A549 (cell line): ENCODE data around the gene PTPRG. TPM values are rescaled to one million over a fixed set of nuclear protein-coding genes. Genes with fewer than 3 reads are reported as not detected.

ENCODE experiments used
- ATAC-seq, 2 experiments: fragments of 200-7000 bp in 1 of 2; fragments of >200 bp in 1 of 2; cut with Nextera tagmentation in 1 of 2; cut with Tn5 transposase in 1 of 2; 3 replicates each; pipeline versions ENCODE4 v1.8.0 to v1.9.1; 2018 to 2020; ENCODE audit warnings: mild to moderate bottlenecking in 1 of 2, moderate library complexity in 1 of 2
- CTCF ChIA-PET: fragments of 300-600 bp; sonication (Branson Sonifier 250); formaldehyde crosslinking; extraction: SDS; loops from one replicate; lab custom pipeline; 2021; ENCODE audit warnings: antibody characterized with exemption, inconsistent platforms; lab: Yijun Ruan, JAX
- POLR2A ChIA-PET: fragments of 350-600 bp; formaldehyde crosslinking; extraction: SDS; loops from one replicate; lab custom pipeline; 2021; ENCODE audit warnings: antibody characterized with exemption, inconsistent platforms; lab: Yijun Ruan, JAX
- DNase-seq, 2 experiments: peaks; one replicate each; pipeline versions ENCODE4 v3.0.0 to v3.0.0-alpha.2; 2011 to 2016; ENCODE audit warnings: low read depth in 1 of 2, low spot score in 1 of 2
- FAIRE-seq: peaks from 2 replicates; lab custom pipeline; 2011; peaks lifted over from hg19 to GRCh38; lab: Jason Lieb, UNC
- H3K27ac ChIP-seq, 2 experiments: fragments of >200 bp; sonication (Bioruptor Twin); formaldehyde crosslinking; 3 replicates each; pipeline ENCODE4 v1.5.1; 2016 to 2017
- H3K4me1 ChIP-seq: fragments of >200 bp; sonication (Bioruptor Twin); formaldehyde crosslinking; 3 replicates; pipeline ENCODE4 v1.6.1; 2016
- H3K4me2 ChIP-seq: fragments of >200 bp; sonication (Bioruptor Twin); formaldehyde crosslinking; 3 replicates; pipeline ENCODE4 v1.6.1; 2016
- H3K4me3 ChIP-seq: fragments of >200 bp; sonication (Bioruptor Twin); formaldehyde crosslinking; 3 replicates; pipeline ENCODE4 v1.5.1; 2016
- H3K9me3 ChIP-seq: fragments of >200 bp; sonication (Bioruptor Twin); formaldehyde crosslinking; 3 replicates; pipeline ENCODE4 v1.6.1; 2016
- EHMT2 ChIP-seq: fragments of 200-600 bp; sonication (generic); IDR thresholded peaks from 2 replicates; pipeline ENCODE4 v1.6.1; 2016; ENCODE audit warnings: antibody characterized with exemption, low read depth, mild to moderate bottlenecking, moderate library complexity
- FOXS1 ChIP-seq: fragments of 250-450 bp; sonication (Bioruptor Pico); IDR thresholded peaks from 2 replicates; pipeline ENCODE4 v1.5.0; 2020; ENCODE audit warnings: mild to moderate bottlenecking, moderate library complexity
- HOXB5 ChIP-seq: fragments of 250-450 bp; sonication (Bioruptor Pico); IDR thresholded peaks from 2 replicates; pipeline ENCODE4 v1.5.0; 2020; ENCODE audit warnings: mild to moderate bottlenecking, moderate library complexity
- JUNB ChIP-seq: fragments of >200 bp; sonication (Bioruptor Twin); formaldehyde crosslinking; IDR thresholded peaks from 2 replicates; pipeline ENCODE4 v1.6.1; 2016
- KDM1A ChIP-seq: fragments of 200-600 bp; sonication (generic); IDR thresholded peaks from 2 replicates; pipeline ENCODE4 v1.6.1; 2016; ENCODE audit warnings: low read depth, mild to moderate bottlenecking
- NFE2L2 ChIP-seq: fragments of 150-350 bp; conservative IDR thresholded peaks from 2 replicates; pipeline ENCODE4 v1.6.1; 2014; ENCODE audit warnings: low read length
- NPAS2 ChIP-seq: fragments of 250-450 bp; sonication (Bioruptor Pico); IDR thresholded peaks from 2 replicates; pipeline ENCODE4 v1.8.0; 2022; ENCODE audit warnings: mild to moderate bottlenecking, moderate library complexity, borderline replicate concordance
- NR3C1 ChIP-seq: fragments of >200 bp; sonication (Bioruptor Twin); formaldehyde crosslinking; IDR thresholded peaks from 3 replicates; pipeline ENCODE4 v1.6.1; 2017
- POLR2A ChIP-seq: IDR thresholded peaks from 2 replicates; pipeline ENCODE4 v1.6.1; 2012; ENCODE audit warnings: mild to moderate bottlenecking, low read length
- RFX5 ChIP-seq: fragments of 450-650 bp; IDR thresholded peaks from 2 replicates; pipeline ENCODE4 v1.7.1; 2014; ENCODE audit warnings: antibody characterized with exemption, mild to moderate bottlenecking, moderate library complexity
- TFCP2L1 ChIP-seq: fragments of 250-450 bp; sonication (Bioruptor Pico); IDR thresholded peaks from 2 replicates; pipeline ENCODE4 v1.5.0; 2021; ENCODE audit warnings: mild to moderate bottlenecking
- ZFP36 ChIP-seq: fragments of 450-650 bp; IDR thresholded peaks from 2 replicates; pipeline ENCODE4 v1.6.1; 2014; ENCODE audit warnings: borderline replicate concordance; ENCODE audit not compliant: partially characterized antibody
- ZSCAN20 ChIP-seq: fragments of 250-450 bp; sonication (Bioruptor Pico); IDR thresholded peaks from 2 replicates; pipeline ENCODE4 v1.8.0; 2022; ENCODE audit warnings: mild to moderate bottlenecking, moderate library complexity
- WGBS: methylation state at CpG from one replicate; pipeline ENCODE4 v1.1.6; 2017; ENCODE audit errors: missing lambda C conversion rate; 5-methylcytosine and 5-hydroxymethylcytosine counted together
- polyA plus RNA-seq, 4 experiments: library from polyadenylated mRNA; depleted of rRNA in 3 of 4; stranded (reverse); fragments of >200 nt; fragmentation: RNase III in 1 of 4; extraction: RNeasy Plus Mini Kit Qiagen cat#74134 plus additional on column Dnase treatment in 1 of 4; gene quantifications; 2 replicates in 3 of 4; 3 replicates in 1 of 4; pipeline ENCODE4 v1.2.3, GENCODE V29; 2011 to 2017
- TF ChIP-seq, protein P1 (sequence below): fragments of 250-450 bp; sonication (Bioruptor Pico); IDR thresholded peaks from 2 replicates; pipeline ENCODE4 v1.5.0; 2020; ENCODE audit warnings: low read depth, mild to moderate bottlenecking, moderate library complexity
- TF ChIP-seq, protein P2 (sequence below): fragments of >200 bp; sonication (Bioruptor Twin); formaldehyde crosslinking; IDR thresholded peaks from 3 replicates; pipeline ENCODE4 v1.6.1; 2016

The PTPRG gene
- polyA plus RNA-seq, 2 of the 4 experiments (the other 2 are of a cell fraction): 4.5 to 4.8 TPM

DNA sequence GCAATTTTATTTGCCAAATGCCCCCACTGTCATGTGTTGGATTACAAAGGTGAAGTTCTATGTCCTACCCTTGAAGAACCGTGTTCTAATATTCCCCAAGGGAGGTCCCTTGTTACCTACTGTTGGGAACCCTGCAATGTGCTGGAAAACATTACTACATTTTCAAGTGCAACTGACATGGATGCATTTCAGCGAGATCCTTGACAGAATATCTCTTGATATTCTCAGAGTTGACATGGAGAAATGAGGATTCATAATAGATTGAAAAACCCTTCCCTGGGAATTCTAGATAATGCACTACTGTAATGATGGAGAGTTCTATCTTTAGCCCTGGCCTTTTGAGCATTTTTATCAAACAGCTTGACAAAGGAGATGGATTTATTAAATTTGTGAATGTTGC is 414.6 kb downstream of the PTPRG start:
- Histone ChIP-seq H3K4me3 (no peak overlapping the region), H3K4me2 (no peak overlapping the region), H3K9me3 (no peaks in the 10 kb centered on the region), H3K27ac (no peak overlapping the region), H3K4me1 (no peaks in the 10 kb centered on the region)
- ATAC-seq (no peak), DNase-seq (no peak), FAIRE-seq (no peak)
- 18% methylated on average over 2 of the region's 2 CpGs for WGBS
- TF ChIP-seq KDM1A (no peak), POLR2A (no peak), NR3C1 (no peak), ZFP36 (no peak)
- CTCF ChIA-PET: no interaction called here
- POLR2A ChIA-PET: no interaction called here

DNA sequence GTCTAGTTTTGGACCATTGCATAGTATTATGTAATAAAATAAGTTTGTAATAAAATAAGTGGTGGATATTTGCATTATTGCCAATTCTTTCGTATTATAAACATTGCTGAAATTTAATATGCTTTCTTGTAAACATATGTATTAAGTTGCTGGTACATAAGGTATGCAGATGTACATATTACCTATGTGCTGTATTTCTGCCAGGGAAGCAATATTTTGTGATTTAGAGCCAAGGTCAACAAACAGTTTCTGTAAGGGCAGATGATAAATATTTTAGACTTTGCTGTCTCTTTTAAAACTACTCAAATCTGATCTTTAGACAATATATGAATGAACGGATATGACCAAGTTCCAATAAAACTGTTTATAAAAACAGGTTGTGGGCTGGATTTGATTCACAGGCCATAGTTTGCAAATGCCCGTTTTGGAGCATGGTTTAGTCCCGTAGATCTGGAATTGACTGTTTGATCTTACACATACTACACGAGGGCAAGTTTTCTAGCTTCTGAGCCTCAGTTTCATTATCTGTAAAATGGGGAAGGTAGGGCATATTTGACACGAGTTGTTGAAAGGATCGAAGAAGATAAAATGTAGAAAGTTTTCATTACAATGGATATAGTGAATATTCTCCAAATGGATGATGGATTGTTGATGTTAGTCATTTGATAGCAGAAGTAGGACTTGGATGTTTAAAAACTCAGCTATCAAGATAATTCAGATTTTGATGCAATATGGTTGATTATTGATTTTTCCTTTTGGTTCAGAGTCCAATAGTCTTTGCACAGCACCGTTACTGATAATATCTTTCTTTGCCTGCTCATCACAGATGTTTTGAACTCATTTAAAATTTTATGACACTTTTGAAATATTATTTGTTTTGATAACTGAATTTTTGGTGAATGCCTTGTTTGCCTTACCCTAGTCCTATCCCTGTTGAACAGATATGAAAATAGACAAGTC is 417.4 kb downstream of the PTPRG start:
- Histone ChIP-seq H3K4me3 (no peak overlapping the region), H3K9me3 (no peaks in the 10 kb centered on the region), H3K4me2 (no peak overlapping the region), H3K4me1 (no peaks in the 10 kb centered on the region), H3K27ac (no peak overlapping the region)
- ATAC-seq (no peak), FAIRE-seq (no peak), DNase-seq (no peak)
- POLR2A ChIA-PET: no interaction called here
- TF ChIP-seq NFE2L2 (no peak), HOXB5 (CRISPR knock-in tag) (no peak)
- CTCF ChIA-PET: no interaction called here
- 37% methylated on average over 8 of the region's 8 CpGs for WGBS

DNA sequence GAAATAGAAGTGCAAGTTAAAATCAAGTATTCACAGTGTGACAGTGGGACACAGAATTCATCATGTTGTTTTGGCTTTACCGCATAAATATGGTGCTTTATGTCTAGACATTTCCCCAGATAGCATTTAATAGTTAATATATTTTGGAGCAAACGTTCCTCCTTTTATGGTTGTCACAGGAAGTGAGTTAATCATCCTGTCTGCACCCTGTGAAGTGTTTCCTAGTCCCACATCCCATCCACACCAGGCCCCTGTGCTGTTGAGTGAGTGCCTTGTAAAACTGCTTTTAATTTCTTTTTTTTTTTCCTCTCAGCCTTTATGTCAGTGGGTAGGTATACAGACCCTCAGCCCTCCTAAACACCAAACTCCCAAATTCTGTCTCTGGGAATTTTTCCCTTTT is 418.3 kb downstream of the PTPRG start:
- Histone ChIP-seq H3K4me2 (no peak overlapping the region), H3K4me3 (no peak overlapping the region), H3K4me1 (no peaks in the 10 kb centered on the region), H3K27ac (no peak overlapping the region), H3K9me3 (no peaks in the 10 kb centered on the region)
- TF ChIP-seq NPAS2 (CRISPR knock-in tag) (no peak), ZFP36 (no peak), ZSCAN20 (CRISPR knock-in tag) (no peak), TFCP2L1 (CRISPR knock-in tag) (no peak), RFX5 (no peak), HOXB5 (CRISPR knock-in tag) (no peak)
- no peak for ATAC-seq
- POLR2A ChIA-PET: no interaction called here
- CTCF ChIA-PET: no interaction called here
- no peak for FAIRE-seq
- DNase-seq: no peak
- WGBS: 25% methylated on average over 2 of the region's 2 CpGs

DNA sequence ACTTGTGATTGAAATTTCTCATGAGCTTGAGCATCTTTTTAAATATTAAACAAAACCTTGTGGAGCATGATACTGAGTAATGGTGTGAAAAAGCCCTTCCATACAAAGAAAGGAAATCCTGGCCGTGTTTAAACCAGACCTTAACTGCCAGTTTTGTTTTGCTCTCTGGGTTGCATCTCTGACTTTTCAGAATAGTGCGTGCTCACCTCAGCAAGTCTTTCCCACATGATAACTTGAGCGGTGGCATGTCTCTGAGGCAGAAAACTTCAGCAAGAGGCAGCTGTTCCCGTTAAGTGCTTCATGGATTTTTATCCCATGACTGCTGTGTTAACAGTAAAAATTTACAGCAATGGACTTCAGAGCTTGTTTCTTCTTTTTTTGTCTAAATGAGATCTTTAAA is 418.7 kb downstream of the PTPRG start:
- TF ChIP-seq ZFP36: no peak
- TF ChIP-seq JUNB: no peak
- TF ChIP-seq, protein P1, sequence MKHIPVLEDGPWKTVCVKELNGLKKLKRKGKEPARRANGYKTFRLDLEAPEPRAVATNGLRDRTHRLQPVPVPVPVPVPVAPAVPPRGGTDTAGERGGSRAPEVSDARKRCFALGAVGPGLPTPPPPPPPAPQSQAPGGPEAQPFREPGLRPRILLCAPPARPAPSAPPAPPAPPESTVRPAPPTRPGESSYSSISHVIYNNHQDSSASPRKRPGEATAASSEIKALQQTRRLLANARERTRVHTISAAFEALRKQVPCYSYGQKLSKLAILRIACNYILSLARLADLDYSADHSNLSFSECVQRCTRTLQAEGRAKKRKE: no peak
- no peak for TF ChIP-seq EHMT2
- no peak for TF ChIP-seq TFCP2L1 (CRISPR knock-in tag)
- TF ChIP-seq, protein P2, sequence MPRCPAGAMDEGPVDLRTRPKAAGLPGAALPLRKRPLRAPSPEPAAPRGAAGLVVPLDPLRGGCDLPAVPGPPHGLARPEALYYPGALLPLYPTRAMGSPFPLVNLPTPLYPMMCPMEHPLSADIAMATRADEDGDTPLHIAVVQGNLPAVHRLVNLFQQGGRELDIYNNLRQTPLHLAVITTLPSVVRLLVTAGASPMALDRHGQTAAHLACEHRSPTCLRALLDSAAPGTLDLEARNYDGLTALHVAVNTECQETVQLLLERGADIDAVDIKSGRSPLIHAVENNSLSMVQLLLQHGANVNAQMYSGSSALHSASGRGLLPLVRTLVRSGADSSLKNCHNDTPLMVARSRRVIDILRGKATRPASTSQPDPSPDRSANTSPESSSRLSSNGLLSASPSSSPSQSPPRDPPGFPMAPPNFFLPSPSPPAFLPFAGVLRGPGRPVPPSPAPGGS: no peak
- TF ChIP-seq FOXS1 (CRISPR knock-in tag): no peak
- ChIA-PET CTCF (no interaction called here), POLR2A (no interaction called here)
- Histone ChIP-seq H3K4me2 (no peak overlapping the region), H3K27ac (no peak overlapping the region), H3K4me3 (no peak overlapping the region), H3K9me3 (no peaks in the 10 kb centered on the region), H3K4me1 (no peaks in the 10 kb centered on the region)
- DNase-seq (no peak), ATAC-seq (no peak), FAIRE-seq (no peak)
- WGBS: 46% methylated on average over 4 of the region's 4 CpGs
